NK-92 treated with Interleukin-12 subunit alpha and Interleukin-12 subunit beta, amount 100 ng/mL, for 24 hours (cell line): ENCODE measurements around the gene NMBR.
"Not testable (repeated sequence)": the region's sequence is repeated elsewhere in the genome, so short reads cannot be mapped to it uniquely, and the experiment has no call there.

Source experiments
- DNase-seq: peaks from one replicate; lab custom pipeline; 2025; lab: John Stamatoyannopoulos, UW

The NMBR gene

GRCh38 chr6:142154336-142154735 lies 7.4 kb upstream of the NMBR start:
- DNase-seq = no peak

GRCh38 chr6:142153196-142153595 lies 6.3 kb upstream of the NMBR start:
- DNase-seq = no peak

- DNase-seq = no peak
Observed at GRCh38 chr6:142152746-142153145, 5.8 kb upstream of the NMBR start.

GRCh38 chr6:142141531-142141930 lies 5.4 kb downstream of the NMBR start:
- not testable (repeated sequence) for DNase-seq

GRCh38 chr6:142138876-142139275 lies 8.0 kb downstream of the NMBR start:
- DNase-seq = no peak

GRCh38 chr6:142132625-142133024 lies 14.3 kb downstream of the NMBR start, which contains the start of gene GJE1:
TSS of gene GJE1 (plus strand) at chr6:142132925. CDS start at chr6:142133159, 234 bp downstream.
- no peak for DNase-seq

- DNase-seq = no peak
Observed at GRCh38 chr6:142130814-142131213, 16.1 kb downstream of the NMBR start.

GRCh38 chr6:142121342-142121741 lies 25.6 kb downstream of the NMBR start:
- no peak for DNase-seq

- no peak for DNase-seq
Observed at GRCh38 chr6:142118925-142119324, 28.0 kb downstream of the NMBR start.

- DNase-seq = no peak
Observed at GRCh38 chr6:142118328-142118727, 28.6 kb downstream of the NMBR start.

- no peak for DNase-seq
Observed at GRCh38 chr6:142117366-142117765, 29.6 kb downstream of the NMBR start.

GRCh38 chr6:142112451-142113061 lies 34.4 kb downstream of the NMBR start:
- peak; percentile 35 for DNase-seq

- not testable (repeated sequence) for DNase-seq
Observed at GRCh38 chr6:142110820-142111219, 36.1 kb downstream of the NMBR start.

- not testable (repeated sequence) for DNase-seq
Observed at GRCh38 chr6:142104820-142105219, 42.1 kb downstream of the NMBR start.

- no peak for DNase-seq
Observed at GRCh38 chr6:142088858-142089216, 58.1 kb downstream of the NMBR start.

GRCh38 chr6:142087950-142088857 lies 58.7 kb downstream of the NMBR start:
- no peak for DNase-seq

- no peak for DNase-seq
Observed at GRCh38 chr6:142079130-142079529, 67.8 kb downstream of the NMBR start.

- no peak for DNase-seq
Observed at GRCh38 chr6:142075516-142076101, 71.3 kb downstream of the NMBR start.

GRCh38 chr6:142074516-142074915 lies 72.4 kb downstream of the NMBR start:
- DNase-seq = no peak

- DNase-seq = no peak
Observed at GRCh38 chr6:142071981-142072380, 74.9 kb downstream of the NMBR start.

GRCh38 chr6:142068416-142068815 lies 78.5 kb downstream of the NMBR start:
- DNase-seq = no peak

GRCh38 chr6:142062861-142063260 lies 84.1 kb downstream of the NMBR start:
- DNase-seq = not testable (repeated sequence)
